Endothelial cell of umbilical vein (primary cell): Measurements from ENCODE around the gene MYZAP.

Source experiments
- CTCF ChIP-seq, 2 donors: IDR thresholded peaks; 1 replicate in 1 of 2; 2 replicates in 1 of 2; pipeline ENCODE4 v1.5.1; 2011; ENCODE audit warnings: low read length in 2 of 2, mild to moderate bottlenecking in 2 of 2, moderate library complexity in 2 of 2, control low read depth in 1 of 2, inconsistent platforms in 1 of 2, low read depth in 1 of 2; ENCODE audit not compliant: insufficient read depth in 1 of 2; ENCODE audit errors: extremely low read depth in 1 of 2
- EZH2 ChIP-seq: IDR thresholded peaks from 2 replicates; pipeline ENCODE4 v1.6.1; 2012; ENCODE audit warnings: borderline replicate concordance, low read depth, mild to moderate bottlenecking, moderate library complexity, low read length, inconsistent platforms; ENCODE audit not compliant: severe bottlenecking
- FOS ChIP-seq: IDR thresholded peaks from 2 replicates; pipeline ENCODE4 v1.6.1; 2011; ENCODE audit warnings: mild to moderate bottlenecking, low read length, moderate library complexity, borderline replicate concordance; ENCODE audit not compliant: insufficient read depth
- GATA2 ChIP-seq: IDR thresholded peaks from 2 replicates; pipeline ENCODE4 v1.7.0; 2011; ENCODE audit warnings: low read depth, mild to moderate bottlenecking, moderate library complexity, mixed read lengths, low read length; ENCODE audit not compliant: insufficient read length, insufficient read depth
- JUN ChIP-seq: IDR thresholded peaks from 2 replicates; pipeline ENCODE4 v1.6.1; 2011; ENCODE audit warnings: borderline replicate concordance, low read depth; ENCODE audit not compliant: insufficient read length, insufficient read depth
- MAX ChIP-seq: IDR thresholded peaks from 2 replicates; pipeline ENCODE4 v1.6.1; 2011; ENCODE audit not compliant: insufficient read depth, insufficient read length
- MYC ChIP-seq: IDR thresholded peaks from one replicate; pipeline ENCODE4 v1.6.1; 2011; ENCODE audit warnings: mild to moderate bottlenecking, low read depth, low read length
- POLR2A ChIP-seq: IDR thresholded peaks from 2 replicates; pipeline ENCODE4 v1.6.1; 2012; ENCODE audit warnings: low read depth, mild to moderate bottlenecking, control low read depth, low read length

GRCh38 chr15:57550640-57551039 is 41.1 kb upstream of the MYZAP start:
- TF ChIP-seq CTCF (IDR thresholded peaks at IDR 0.05; ENCODE audit: extremely low read depth in 1 of 2, insufficient read depth in 1 of 2, low read depth in 1 of 2, low read length in 2 of 2): no peak
- no peak for TF ChIP-seq MAX
- TF ChIP-seq MYC: no peak
- no peak for TF ChIP-seq POLR2A
- TF ChIP-seq GATA2: no peak
- TF ChIP-seq EZH2: no peak
- no peak for TF ChIP-seq JUN
- TF ChIP-seq FOS: no peak
